Left ventricle myocardium superior (tissue), 1 donor: ENCODE data around the gene MKRN3. TPM values are rescaled to one million over a fixed set of nuclear protein-coding genes. Genes with fewer than 3 reads are reported as not detected.
"Not testable (repeated sequence)": the region's sequence is repeated elsewhere in the genome, so short reads cannot be mapped to it uniquely, and the experiment has no call there.

Source experiments
- ATAC-seq: fragments of 200-7000 bp; cut with Tn5 transposase; one replicate; pipeline ENCODE4 v1.9.1; 2020; ENCODE audit warnings: mild to moderate bottlenecking, moderate library complexity
- DNase-seq: peaks from one replicate; pipeline ENCODE4 v3.0.0-alpha.2; 2020
- intact Hi-C: fragments of 100-400 bp; cut with micrococcal nuclease; formaldehyde crosslinking; loops from one replicate; pipeline ENCODE4 v1.11.0; 2022
- microRNA-seq: library from miRNA; unstranded; fragments of <30 nt; microRNA quantifications from one replicate; pipeline ENCODE4 v1.2.0, GENCODE V29; 2020; ENCODE audit warnings: borderline number of aligned reads
- total RNA-seq: library from RNA; stranded (reverse); fragmentation: NEBNext Ultra II Directional; extraction: Animal tissue kit (Norgen Biotek cat#: 25700); gene quantifications from one replicate; pipeline ENCODE4 v1.2.1, GENCODE V29; 2021
- donor health status: DM: no; HTN: yes; CAD: no; lungs with severe emphysema.

The MKRN3 gene
- total RNA-seq, 1 donor from 2014 or later = 0.72 TPM

DNA sequence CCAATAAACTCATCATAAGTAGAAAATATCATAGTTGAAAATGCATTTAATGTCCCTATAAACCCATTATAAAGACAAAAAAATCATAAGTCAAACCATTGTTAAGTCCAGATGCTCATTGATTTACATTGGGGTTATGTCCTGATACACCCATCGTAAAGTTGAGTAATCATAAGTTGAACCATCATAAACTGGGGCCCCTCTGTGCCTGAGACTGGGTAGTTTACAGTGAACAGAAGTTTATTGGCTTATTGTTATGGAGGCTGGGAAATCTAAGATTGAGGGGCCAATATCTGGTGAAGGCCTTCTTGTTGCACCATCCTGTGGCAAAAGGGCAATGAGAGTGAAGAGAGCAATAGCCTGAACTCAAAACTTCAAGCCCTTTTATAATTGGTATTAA, 10.6 kb downstream of the MKRN3 start:
- intact Hi-C loops = no loop called here
- ATAC-seq = no peak

DNA sequence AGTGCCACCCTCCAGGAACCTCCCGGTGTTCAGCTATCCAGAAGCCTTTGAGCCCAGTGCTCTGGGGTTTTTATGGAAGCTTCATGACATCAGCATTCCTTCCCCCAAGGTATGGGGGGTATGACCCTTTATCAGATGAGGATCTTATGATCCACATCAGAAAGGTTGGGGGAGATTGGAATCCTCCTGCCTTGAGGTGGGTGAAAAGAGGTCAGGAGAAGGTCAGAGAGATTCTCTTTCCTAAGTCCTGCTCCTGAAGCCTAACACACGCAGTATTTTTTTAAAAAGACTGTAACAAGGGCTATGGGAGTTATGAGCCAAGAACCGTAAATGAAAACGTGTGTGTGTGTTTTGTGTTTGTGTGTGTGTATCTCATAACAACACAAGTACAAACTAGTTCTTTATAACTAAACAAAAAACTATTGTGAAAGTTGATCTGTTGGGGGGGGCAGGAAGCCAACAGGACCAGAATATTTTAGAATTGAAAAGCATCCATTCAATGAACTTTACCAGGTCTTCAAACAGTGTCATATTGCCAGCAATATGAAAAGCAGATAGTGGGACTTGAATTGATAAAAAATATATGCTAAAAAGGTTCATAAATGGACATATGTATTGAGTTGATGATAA, 13.2 kb downstream of the MKRN3 start:
- ATAC-seq (no peak), DNase-seq (no peak)
- intact Hi-C loops = no loop called here

More for the DNA sequence above, 10.6 kb downstream of the MKRN3 start:
- no peak for DNase-seq

DNA sequence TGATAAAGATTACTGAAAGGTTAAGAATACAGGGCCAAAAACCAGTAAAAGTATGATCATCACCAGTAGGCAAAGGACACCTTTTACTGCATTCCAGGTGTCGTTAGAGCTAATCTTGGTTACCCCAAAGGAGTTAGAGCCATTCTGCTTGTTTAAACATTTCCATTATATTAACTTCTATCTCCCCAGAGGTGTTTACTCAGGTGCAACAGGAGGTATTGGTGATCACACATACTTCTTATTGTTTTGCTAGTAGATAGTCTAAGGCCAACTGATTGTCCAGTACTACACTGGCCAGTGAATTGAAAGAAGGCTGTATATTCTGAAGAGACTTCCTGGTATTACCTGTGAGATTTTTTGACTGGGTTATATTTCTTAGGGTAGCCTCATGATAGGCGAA, 22.8 kb downstream of the MKRN3 start:
- DNase-seq (no peak), ATAC-seq (no peak)
- intact Hi-C loops = no loop called here

DNA sequence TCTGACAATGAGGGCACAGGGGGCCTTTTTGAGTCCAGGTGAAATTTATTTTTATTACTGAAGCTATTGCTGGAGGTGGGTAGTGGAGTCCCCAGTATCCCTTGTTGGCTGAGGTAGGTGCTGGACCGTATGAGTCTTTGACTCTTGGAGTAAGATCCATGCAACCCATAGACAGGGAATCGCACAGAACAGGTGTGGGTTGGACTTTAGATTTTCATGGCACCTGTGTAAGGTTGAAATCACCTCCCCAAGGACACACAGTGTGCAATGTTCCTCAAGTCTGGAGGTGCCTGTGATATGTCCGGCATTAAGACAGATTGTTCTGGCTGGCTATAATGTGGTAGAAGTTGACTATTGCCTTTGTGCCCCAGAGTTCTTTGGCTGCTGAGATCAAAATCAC, 23.5 kb downstream of the MKRN3 start:
- ATAC-seq (no peak), DNase-seq (no peak)
- intact Hi-C loops = no loop called here

DNA sequence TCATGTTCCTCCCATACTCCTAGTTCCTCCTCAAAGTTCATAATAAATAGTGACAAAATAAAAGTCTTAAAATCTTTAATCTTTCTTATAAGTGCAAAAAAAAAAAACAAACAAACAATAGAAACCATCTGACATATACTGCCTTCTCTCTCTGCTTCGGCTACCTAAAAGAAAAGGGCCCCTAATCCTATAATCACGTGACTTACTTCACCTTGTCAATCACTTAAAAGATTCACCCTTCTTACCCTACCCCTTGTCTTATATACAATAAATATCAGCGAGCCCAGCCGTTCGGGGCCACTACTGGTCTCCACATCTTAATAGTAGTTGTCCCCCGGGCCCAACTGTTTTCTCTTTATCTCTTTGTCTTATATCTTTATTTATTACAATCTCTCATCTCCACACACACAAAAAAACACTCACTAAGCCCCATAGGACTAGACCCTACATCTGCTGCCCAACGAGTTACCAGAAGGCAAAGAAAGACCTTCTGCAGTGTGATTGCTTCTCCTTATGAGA, 28.8 kb downstream of the MKRN3 start:
- DNase-seq (no peak), ATAC-seq (no peak)
- intact Hi-C loops = no loop called here

DNA sequence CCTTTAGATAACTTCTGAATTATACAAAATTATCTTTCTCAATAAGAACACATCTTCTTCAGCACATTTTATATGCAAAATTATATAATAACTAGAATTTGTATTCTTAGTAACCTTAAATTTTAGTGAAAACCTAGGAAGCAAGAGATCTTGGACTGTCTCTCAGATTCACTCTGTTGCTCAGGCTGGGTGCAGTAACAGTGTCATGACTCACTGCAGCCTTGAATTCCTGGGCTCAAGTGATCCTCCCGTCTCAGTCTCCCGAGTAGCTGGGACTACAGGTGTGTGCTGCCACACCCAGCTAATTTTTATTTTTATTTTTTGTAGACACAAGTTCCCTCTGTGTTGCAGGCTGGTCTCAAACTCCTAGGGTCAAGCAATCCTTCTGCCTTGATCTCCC, 29.9 kb downstream of the MKRN3 start:
- ATAC-seq (no peak), DNase-seq (no peak)
- intact Hi-C loops = no loop called here

DNA sequence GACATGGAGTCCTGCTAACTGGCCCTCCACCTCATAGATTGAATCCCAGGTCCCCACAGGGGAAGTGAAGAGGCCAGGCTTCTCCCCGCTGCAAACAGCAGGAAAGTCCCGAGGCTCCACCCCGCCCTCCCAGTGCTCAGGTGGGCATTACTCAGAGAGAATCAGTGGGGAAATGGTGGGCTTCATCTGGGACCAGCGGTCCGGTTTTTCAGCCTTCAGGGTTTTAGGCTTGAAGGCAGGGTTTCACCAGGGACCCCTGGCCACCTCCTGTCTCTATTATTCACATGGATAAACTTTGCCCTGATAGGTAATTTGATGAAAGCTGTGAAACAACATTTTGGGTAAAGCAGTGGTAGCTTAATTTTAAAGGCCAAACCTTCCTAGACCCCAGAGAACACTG, 31.3 kb downstream of the MKRN3 start:
- intact Hi-C loops = no loop called here
- ATAC-seq = no peak
- DNase-seq = no peak

DNA sequence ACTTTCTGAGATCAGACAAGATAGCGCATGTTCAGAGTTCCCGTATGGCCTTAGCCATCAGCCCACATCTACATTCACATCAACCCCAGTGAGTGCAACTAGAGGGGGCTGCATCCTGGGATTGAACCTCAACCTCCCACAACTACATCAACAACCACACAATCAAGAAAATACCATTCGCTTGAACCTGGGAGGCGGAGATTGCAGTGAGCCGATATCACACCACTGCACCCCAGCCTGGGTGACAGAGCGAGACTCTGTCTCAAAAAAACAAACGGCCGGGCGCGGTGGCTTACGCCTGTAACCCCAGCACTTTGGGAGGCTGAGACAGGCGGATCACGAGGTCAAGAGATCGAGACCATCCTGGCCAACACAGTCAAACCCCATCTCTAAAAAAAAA, 31.8 kb downstream of the MKRN3 start:
- ATAC-seq, intact Hi-C loops, DNase-seq: not testable (repeated sequence)

DNA sequence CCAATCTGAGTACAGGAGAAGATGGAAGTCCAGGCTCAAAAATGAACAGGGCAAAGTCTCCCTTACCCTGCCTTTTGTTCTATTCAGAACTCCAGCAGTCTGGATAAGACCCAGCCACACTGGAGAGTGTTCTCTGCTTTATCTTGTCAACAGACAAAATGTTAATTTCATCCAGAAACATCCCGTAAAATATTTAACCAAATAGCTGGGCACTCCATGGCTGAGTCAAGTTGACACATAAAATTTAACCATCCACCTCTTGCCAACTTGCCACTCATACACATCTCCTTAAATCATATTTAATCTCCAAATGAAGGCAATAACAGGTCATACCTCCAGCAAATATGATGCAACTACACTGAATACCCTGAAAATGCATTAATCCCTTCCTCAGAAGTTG, 33.6 kb downstream of the MKRN3 start:
- ATAC-seq (no peak), DNase-seq (no peak)
- intact Hi-C loops = no loop called here

DNA sequence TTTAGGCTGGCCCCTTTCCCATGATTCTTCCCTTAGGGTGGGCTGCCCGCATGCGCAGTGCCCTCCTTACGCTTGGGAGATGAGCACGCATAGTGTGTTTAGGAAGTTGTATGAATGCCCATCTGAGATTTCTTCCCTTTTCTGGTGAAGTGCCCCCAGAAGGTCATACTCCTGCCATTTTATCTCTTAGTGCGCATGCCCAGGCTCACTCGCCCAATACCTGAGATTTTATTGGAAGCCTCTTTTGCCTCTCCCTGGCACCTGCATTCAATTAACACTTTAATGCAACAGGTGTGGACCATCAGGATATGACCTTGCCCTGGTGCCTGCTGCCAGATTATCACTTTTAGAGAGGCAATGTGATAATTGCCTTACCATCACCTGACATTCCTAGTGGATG, 36.6 kb downstream of the MKRN3 start:
- DNase-seq (no peak), ATAC-seq (no peak)
- intact Hi-C loops = no loop called here

DNA sequence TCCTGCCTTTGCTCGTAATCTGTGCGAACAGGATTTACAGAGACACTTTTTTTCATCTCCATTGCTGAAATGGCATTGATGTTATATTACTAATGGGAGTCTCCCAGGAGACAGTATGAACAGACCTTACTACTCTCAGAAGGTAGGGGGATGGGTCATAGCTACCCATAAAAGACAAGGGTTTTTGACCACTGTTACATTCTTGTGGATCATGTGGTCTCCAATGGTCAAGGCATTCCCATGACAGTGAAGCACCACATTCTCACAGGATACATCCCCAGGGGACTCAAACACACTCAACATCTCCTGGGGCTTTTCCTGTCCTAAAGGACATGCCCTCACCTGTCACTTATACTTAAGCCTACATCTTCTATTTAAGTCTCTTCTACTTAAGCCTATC, 40.8 kb downstream of the MKRN3 start:
- intact Hi-C loops = no loop called here
- DNase-seq (no peak), ATAC-seq (no peak)

DNA sequence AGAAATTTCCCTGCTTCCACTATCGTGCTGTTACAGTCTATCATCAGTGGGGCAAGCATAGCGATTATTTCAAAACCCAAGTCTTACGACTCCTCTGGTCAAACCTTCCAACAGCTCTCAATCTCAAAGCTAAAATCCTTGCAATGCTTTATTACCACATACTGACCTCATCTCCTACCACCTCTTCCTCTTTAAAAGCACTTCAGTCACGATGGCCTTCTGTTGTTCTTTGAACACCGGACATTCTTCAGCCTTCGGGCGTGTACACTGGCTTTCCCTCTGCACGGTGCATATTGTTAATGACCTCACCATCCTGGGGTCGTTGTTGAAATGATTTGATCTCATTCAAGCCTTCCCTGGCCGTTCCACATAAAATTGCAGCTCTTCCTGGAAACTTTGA, 51.1 kb downstream of the MKRN3 start:
- DNase-seq (no peak), ATAC-seq (no peak)
- intact Hi-C loops = no loop called here

Small RNA genes within 50 kb of the gene (microRNA-seq; reads per million reads assigned to microRNA genes)
- not detected for gene MIR4508

Other genes with a start within 250 kb of the MKRN3 start
- not detected for gene GOLGA6L26, start 231.5 kb upstream of the MKRN3 start, total RNA-seq
- 0.40 TPM for gene GOLGA8S, start 210.9 kb upstream of the MKRN3 start, total RNA-seq
- not detected for gene GOLGA6L2, start 118.4 kb upstream of the MKRN3 start, total RNA-seq
- gene MAGEL2, start 82.2 kb downstream of the MKRN3 start, total RNA-seq = 0.05 TPM
- 35.5 TPM for gene NDN, start 121.6 kb downstream of the MKRN3 start, total RNA-seq